Activated CD4-positive, alpha-beta T cell treated with anti-CD3 and anti-CD28 coated beads, Interleukin-2, amount 50 U/mL, for 16 hours (primary cell): Measurements from ENCODE around the gene DUOXA1.

Source experiments
- DNase-seq: peaks from one replicate; pipeline ENCODE4 v3.0.0-alpha.2; 2020

Gene DUOXA1, protein sequence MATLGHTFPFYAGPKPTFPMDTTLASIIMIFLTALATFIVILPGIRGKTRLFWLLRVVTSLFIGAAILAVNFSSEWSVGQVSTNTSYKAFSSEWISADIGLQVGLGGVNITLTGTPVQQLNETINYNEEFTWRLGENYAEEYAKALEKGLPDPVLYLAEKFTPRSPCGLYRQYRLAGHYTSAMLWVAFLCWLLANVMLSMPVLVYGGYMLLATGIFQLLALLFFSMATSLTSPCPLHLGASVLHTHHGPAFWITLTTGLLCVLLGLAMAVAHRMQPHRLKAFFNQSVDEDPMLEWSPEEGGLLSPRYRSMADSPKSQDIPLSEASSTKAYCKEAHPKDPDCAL

DNA sequence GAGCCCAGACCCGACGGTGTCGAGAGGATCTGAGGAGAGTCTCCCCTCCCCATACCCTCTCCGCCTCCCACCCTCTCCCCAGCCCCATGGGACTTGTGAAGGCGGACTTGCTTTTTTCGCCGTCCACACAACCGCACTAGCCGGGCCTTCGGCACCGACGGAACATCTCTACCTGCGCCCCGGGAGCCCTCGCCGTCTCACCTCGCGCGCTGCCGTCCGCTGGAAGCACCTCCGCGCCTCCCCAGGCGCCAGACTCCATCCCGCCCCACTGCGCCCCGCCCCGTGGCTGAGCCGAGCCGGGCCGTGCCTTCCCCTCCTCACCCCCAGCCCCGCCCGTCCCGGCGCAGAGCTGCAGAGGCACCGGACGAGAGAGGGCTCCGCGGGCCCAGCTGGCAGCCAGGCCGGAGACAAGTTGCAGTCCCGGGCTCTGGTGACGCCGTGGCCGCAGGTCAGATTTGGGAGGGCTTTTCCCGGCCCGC, at the start of gene DUOXA1, which contains the start of gene DUOX1:
TSS of gene DUOXA1 (minus strand) at position 229 of the 479 bp plus-strand sequence. CDS start 6,865 bp downstream, outside the sequence.
TSS of gene DUOX1 (plus strand) at position 344 of the 479 bp plus-strand sequence. CDS start 1,973 bp downstream, outside the sequence.
- DNase-seq: peak; percentile 16

DNA sequence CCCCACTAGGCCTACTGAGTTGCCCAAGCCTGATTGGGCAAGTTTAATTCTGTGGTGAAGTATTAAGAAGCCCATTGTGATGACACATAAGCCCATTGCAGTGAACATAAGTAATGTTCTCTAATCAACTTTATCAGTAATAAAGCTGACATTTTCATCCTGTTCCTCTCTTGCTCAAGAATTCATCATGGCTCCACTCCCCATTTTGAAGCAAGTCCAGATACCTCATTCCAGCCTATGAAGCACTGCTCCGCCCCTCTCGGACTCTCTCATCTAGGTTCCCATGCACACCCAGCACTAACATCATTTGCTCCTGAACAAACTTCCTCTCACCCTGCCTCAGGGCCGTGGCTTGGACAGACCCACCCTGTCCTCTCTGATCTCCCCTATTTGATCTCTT, 47.6 kb upstream of the DUOXA1 start:
- DNase-seq: no peak

DNA sequence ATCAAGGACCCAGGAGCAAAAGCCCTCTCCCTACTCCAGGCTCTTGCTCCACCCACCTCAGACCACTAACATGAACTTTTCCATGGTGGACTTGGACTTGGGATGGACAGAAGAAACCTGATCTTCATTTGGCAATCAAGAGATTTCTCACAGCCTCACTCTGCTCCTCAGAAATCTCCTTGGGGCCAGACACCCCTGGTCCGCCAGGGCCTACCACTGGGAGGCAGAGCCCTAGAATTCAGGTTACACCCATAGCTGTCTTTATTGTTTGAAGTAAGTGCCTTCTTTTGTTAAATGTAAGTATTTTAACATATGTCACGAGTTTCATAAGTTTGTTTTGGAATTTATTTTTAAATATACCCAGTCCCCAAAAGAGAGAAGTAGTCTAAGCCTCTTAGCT, 44.9 kb upstream of the DUOXA1 start:
- no peak for DNase-seq

DNA sequence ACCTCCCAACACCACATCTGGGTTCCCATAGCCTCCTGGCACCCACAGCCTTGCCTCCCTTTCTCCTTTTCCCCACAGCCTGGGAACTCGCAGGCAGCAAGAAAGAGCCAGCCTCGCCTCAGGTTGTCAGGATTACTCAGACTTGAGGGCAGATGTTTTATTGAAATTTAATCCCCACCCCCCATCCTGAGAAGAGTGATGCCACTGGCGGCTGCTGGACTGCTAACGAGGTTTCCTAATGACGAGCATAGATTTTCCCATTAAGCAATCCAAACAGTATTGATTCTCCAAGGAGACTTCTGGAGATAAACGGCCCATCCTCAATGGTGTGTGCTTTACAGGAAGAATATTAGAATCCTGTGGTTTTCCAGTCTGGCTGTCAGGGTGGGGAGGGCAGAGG, 44.4 kb upstream of the DUOXA1 start:
- DNase-seq: no peak

DNA sequence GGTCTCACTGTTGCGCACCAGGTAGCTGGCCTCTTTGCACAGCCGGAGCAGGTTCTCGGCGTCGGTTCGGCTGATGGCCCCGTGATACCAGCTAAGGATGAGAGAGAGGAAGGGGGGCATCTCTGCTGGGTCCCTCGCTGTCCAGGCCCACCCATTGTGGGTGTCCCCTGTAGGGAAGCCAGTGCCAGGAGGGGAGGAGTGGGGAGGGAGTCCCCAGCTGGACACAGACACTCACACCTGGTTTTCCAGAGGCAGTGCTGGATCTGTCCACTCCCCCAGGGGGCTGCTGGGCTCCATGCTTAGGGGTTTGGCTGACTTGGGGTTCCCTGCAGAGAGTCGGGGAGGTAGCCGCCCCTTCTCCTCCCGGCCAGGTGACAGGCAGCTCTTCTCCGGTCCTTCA, 42.2 kb upstream of the DUOXA1 start:
- no peak for DNase-seq

DNA sequence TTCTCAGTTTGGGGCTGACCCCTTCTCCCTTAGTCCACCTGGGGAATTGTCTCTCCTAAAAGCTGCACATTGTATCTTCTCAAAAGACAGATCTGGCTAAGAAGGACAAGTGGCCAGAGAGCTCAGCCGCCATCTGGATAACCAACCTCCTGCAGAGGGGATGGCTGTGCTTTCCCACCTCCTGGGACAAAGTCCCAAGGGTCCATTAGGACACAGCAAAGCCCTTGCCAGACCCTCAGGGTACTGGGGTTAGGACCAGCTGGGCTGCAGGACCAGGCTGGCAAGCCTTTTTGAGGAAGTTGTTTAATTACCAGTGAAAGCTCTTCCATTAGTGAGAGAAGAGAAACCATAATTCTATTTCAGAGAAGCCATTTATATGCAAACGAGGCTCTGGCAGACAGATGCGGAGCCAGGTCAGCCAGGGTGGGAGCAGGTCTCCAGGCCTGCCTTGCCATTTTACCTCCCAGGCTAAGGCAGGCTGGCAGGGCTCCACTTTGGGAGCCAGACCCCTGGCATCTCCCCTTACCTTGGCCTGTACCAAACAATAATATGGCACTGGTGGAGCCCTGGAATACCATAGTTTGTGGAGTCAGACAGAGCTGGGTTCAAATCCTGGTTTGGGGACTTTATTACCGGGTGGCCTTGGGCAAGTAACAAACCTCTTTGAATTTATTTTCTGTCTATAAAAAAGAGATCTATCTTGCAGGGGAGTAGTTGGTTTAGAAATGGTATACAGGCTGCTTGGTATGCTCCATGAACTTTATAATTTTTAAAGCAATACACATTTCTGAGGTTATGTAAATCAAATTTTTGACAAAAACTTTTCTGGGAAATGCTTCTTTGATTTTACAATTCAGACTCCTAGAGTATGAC, 40.2 kb upstream of the DUOXA1 start:
- no peak for DNase-seq

DNA sequence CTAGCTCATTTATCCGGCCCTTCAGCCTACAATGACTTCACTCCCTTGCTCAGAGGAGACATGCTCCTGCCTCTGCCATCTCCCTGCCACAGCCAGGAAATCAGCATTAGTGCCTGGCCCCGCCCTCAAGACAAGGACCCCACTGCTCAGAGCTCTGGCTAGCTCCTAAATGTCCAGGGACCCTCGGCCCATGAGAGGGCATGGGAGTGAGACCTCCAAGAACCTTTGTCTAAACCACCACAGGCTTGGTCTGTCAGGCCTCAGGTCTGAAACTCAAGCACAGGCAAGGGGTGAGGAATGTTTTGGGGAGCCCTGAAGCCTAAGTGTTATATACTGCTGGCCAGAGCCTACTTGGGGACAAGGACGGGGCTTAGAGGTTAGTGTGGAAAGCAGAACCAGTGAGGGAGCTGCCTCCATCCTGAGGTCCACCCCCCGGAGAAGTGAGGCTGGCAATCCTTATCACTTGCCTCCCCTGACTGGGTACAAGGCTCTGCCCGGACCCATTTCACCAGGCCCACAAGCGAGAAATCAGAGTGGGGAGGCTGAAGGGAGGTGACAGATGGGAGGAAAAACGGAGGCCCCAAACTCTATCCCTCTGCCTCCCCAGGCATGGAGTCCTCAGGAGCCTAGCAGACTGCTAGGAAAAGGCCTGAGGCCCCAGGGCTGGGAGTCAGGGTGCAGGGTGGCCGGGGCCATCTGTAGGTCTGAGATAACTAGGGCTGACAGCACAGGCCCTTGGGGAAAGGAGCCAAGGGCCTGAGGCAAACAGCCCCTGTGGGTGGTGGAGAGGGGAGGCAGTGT, 39.3 kb upstream of the DUOXA1 start:
- no peak for DNase-seq

DNA sequence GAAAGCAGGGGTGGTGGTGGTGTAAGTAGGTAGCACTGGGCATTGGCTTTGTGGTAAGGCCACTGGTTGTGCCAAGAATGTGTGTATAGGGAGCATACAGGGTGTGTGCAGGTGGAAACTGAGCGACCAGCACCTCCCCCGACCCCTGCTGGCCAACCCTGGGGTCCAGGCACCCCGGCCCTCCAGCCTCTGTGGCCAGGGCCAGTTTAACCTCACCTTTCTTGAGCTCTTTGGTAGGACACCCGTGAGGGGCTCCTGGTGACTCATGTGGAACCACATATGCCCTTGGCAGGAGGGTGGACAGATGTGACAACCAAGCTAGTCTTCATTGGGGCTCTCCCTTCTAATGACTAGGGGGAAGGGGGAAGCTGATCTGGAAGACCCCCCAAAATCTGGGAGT, 38.6 kb upstream of the DUOXA1 start:
- no peak for DNase-seq

DNA sequence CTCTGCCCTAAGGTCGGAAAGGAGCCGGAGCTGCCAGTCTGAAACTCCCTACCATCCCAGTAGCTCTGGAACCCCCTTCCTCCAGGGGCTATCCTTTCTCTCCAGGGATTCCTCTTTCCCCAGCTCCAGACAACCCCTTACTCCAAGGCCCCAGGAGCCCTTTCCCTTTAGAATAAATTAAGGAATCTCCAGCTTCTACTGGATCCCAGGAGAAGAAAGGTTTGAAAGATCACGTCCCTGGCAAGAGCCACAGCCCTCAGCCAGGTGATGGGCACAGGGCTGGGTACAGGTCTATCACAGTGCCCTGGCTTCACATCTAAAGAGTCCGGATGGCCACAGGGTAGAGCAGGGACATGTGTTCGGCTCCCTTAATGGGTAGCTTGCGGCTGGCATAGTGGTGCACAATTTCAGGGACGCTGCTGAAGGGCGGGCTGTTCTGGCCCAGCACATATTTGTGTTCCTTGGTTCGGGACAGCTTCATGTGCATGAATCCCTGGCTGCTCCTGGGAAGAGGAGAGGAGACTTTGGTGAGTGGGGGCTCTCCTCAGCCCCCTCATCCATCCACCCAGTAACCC, 38.0 kb upstream of the DUOXA1 start:
- no peak for DNase-seq

DNA sequence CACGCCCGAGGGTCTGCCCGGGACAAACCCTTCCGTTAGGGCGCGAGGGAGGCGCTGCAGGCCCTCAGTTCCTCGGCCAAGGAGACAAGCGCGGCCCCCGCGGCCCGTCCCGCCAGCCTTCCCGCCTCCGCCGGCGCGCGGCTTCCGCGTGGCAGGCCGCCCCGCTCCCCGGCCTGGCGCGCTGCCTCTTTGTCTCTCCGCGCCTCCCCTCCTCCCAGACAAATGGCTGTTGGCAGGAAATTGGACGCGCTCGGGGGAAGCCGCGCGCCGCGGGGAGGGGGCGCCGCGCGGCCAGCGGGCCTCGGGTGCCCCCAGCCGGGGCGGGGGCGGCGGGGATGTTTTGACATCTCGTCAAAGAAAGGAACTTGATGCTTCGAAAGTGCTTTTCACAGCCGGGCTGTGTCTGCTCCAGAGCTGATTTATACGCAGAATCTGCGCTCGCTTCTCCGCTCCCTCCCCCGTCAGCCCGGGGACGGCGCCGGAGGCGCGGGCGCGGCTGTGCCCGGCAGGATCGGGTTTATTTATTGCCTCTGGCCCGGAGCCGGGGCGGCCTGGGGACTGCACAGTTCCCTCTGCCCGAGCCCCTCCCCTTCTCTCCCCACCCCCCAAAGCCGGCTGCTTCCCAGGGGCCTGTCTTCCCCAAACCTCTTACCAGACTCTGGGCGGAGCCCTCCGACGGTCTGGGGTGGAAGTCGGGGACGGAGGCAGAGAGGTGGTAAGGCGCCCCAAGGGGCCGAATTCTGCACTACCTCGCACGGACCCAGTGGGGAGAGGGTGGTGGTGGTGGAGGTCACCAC, 37.4 kb upstream of the DUOXA1 start:
- DNase-seq: peak; percentile 93

DNA sequence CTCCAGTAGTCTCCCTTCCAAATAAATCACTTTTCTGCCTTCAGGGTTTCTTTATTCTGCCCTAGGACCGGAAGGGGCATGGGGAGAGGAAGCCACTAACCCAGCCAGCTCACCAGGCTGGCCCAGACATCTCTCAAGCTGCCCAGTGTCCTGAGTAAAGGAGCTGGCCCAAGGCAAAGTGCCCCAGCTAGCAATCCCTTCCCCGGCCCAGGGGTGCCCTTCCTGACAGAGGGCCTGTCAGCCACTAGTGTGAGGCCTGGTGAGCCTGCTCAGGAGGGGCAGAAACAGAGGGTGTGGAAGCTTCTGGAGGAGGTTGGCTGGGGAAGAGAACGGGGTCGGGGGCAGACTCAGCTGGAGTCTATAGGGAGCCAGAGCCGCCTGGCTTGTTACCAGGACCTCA, 35.9 kb upstream of the DUOXA1 start:
- DNase-seq: no peak

DNA sequence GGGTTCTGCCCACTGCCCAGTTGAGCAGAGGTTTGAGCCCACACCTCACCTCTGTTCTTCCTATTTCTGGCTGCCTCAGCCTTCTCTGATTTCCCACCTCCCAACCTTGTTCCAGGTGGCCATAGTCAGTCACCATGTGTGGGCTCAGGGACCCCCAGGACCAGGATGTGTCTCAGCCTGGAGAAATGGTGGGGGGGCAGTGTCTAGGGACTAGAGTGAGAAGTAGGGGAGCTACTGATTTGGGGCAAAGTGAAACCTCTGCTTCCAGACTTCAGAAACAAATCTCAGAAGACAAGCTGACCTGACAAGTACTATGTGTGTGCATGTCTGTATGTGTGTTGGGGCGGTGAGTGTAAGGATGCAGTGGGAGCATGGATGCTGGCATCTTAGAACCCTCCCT, 35.2 kb upstream of the DUOXA1 start:
- DNase-seq: no peak

DNA sequence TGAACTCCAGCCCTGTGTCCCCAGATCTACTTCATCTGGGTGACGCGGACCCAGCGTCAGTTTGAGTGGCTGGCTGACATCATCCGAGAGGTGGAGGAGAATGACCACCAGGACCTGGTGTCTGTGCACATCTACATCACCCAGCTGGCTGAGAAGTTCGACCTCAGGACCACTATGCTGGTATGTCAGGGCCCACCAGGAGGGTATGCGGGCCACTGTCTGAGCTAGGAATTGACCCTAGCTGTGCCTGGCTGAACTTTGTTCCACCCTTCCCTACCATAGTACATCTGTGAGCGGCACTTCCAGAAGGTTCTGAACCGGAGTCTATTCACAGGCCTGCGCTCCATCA, 33.8 kb upstream of the DUOXA1 start:
- no peak for DNase-seq

DNA sequence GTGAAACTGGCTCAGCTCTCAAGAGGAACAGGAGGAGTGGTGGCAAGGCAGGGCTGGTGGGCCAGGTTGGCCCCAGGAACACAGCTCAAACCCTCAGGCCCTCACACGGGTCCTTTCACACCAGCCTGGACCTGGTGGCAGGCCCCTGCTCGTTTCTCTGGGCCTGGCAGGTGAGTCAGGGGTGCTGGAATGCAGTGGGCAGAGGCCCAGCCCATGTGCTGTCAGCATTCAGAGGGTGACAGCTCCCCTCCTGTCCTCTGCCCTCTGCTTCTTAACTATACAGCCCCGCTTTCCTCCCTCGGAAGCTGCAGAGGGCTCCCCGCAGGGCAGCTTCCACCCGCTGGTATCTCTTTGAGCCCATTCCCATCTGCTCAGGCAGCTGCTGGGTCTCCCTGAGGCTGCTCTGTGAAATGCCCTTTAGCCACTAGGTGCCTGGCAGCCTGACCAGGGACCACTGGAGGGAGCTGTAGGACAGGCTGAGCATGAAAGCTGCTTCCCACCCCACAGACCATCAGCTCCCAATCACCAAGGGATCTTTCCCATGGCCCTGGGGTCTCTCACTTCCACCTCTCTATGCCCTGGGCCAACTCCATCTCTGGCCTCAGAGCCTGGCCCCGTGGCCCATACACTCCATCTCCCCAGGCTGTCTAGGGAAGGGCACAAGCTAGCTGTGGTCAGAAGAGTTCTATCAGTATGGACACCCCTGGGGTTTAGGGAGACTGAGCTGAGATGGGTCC, 33.3 kb upstream of the DUOXA1 start:
- peak; percentile 58 for DNase-seq

DNA sequence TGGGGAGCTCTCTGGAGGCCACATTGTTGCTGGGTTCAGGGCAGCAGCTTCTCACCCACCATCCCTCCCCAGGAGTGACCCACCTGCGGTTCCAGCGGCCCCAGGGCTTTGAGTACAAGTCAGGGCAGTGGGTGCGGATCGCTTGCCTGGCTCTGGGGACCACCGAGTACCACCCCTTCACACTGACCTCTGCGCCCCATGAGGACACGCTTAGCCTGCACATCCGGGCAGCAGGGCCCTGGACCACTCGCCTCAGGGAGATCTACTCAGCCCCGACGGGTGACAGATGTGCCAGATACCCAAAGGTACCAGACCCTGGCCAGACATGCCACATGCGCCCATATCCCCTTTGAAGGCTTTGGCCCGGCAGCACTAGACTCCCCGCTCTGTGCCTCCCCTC, 32.0 kb upstream of the DUOXA1 start:
- DNase-seq: no peak

DNA sequence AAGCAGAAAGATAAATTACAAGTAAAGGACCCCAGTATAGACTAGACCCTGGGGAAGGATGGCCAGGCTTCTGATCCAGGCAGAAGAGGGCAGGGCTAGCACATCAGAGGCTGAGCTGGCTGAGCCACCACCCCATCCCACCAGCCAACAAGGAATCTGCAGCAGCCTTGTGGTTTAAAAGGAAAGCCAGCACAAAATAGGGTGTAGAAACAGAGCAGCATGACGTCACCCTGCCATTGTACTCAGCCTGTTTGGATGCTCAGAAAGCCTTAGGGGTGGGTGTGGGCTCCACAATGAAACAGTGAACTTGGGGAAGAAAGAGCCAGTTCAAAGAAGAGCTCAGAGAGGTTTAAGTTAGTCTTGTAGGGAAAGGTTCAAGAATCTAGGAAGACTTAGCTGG, 28.3 kb upstream of the DUOXA1 start:
- DNase-seq: peak; percentile 19

DNA sequence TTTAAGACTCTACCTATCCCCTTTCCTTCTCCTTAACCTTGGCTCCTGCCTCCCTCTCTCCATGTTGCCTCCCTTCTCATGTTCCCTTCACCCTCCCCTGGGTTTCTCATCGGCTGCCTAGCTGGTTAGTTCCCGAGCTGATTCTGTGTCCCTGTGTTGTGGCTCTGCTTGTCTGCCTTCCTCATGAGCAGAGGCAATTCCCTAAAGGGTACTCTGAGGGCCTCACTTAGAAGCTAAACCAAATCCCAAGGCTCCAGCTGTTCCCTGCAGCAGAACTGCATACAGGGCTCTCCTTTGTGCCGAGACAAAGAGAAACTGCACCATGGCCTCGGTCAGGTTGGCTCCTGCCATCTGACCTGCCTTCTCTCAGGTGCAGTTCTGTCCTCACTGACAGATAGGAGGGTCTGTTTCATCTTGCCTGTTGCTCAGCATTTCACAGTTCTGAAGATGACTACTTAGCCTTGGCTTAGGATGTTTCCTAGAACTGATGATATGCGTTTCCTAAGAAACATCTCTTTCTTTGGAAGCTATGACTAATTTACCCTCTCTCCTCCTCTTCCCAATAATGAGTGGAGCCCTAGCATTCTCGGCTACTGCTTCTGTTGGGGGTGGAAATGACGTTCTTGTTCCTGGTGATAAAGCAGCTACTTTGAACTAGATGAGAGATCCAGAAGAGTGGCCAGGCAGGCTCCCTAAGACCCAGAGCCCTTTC, 27.2 kb upstream of the DUOXA1 start:
- peak; percentile 20 for DNase-seq

DNA sequence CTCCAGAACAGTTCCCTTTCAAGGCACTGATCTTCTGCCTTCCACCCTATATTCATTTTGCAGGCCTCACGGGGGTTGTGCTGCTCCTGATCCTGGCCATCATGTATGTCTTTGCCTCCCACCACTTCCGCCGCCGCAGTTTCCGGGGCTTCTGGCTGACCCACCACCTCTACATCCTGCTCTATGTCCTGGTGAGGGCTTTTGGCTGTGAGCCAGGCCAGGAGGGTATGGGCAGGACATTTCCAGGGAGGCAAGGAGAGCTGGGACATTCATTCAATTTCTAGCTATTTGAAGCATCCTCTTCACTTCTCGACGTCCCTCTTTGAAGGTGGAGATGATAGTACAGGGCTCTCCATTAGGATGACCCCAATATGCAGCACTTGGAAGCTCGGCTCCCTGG, 26.1 kb upstream of the DUOXA1 start:
- no peak for DNase-seq

DNA sequence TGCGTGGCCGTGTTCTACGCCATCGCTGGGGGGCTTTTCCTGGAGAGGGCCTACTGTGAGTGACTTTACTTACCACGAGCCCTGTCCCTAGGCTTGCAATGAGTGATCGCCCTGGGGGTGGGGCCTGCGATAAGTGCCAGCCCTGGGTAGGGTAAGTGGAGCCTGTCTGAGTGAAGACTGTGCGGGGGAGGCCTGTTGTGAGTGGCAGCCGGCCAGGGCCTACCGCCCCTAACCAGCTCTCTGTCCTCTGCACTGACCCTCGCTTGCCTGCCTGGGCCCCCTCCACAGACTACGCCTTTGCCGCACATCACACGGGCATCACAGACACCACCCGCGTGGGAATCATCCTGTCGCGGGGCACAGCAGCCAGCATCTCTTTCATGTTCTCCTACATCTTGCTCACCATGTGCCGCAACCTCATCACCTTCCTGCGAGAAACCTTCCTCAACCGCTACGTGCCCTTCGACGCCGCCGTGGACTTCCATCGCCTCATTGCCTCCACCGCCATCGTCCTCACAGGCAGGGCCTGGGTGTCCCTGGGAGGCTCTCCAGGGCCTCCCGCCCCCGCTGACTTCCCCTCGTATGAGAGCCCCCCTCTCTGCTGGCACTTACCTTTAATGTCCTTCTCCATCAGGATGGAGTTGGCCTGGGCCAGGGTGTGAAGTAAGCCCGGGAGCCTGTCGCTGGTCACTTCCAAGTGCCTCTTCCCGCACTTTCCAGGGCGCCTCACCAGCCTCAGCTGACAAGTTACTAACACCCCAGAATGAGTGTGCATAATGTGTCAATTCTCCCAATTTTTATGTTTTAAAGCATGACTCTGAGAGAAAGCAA, 22.5 kb upstream of the DUOXA1 start:
- DNase-seq: no peak

DNA sequence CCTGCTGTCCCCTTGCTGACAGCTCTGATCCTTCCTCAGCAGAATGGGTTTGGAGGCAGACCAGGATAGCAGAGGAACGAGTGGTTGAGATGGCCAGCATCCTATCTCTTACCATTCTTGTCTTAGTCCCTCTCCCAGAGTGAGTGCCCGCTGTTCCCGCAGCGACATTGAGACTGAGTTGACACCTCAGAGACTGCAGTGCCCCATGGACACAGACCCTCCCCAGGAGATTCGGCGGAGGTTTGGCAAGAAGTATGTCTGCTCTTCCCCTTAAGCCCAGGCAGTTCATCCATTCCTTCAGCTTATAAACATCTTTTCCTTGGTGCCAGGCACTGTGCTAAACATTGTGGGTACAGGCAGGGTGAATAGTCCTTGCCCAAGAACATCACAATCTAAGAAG, 21.3 kb upstream of the DUOXA1 start:
- DNase-seq: no peak
